ENCODE measurements around the gene ATP6V0B. TPM values are rescaled to one million over a fixed set of nuclear protein-coding genes. Genes with fewer than 3 reads are reported as not detected.

The ATP6V0B gene
- polyA plus RNA-seq, 1 experiment: 186 TPM

DNA sequence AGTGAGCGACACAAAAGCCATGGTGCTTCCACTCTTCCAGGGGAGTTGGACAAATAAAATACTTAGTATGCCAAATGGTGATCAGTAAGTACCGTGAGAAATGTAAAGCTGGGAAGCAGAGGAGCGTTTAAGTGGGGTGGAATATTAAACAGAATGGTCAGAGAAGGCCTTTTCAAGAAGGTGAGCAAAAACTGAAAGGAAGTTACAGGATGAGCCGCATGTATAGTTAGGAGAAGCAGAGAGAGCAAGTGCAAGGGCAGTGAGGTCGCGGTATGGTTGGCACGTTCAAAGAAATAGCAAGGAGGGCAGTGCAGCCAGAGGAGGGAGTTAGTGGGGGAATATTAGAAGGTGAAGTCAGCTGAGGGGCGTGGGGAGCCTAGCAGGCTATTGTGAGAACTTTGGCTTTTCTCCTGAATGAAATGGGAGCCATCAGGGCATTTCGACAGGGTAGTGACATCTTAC, 748 bp upstream of the ATP6V0B start:
- Histone ChIP-seq H3K36me3 (ENCODE audit: control insufficient read depth, insufficient read depth, low read length) (peaks cover 11% of the 10 kb centered on the region), H3K27me3 (ENCODE audit: control insufficient read depth, insufficient read depth, low read length) (no peaks in the 10 kb centered on the region), H3K4me3 (ENCODE audit: low read depth, low read length) (peak overlapping the region; percentile 93)
- TF ChIP-seq CTCF (IDR thresholded peaks at IDR 0.05; ENCODE audit: insufficient read depth, low read depth, low read length): no peak
- POLR2A ChIA-PET: no interaction called here
- no peak for DNase-seq (ENCODE audit: low read depth)
- CTCF ChIA-PET: interaction anchor here (2.0 to 2.7 kb wide), 2 partner anchors 39 to 74 kb away, joined by 7 to 8 read pairs; no protein-coding TSS in a partner anchor

GRCh38 chr1:43975249-43975961, 645 bp downstream of the ATP6V0B start:
- POLR2A ChIA-PET: interaction anchor here (0.5 to 1.4 kb wide), 2 partner anchors 17 to 325 kb away, joined by 3 read pairs; partner anchors contain the start of gene CCDC24
- DNase-seq (ENCODE audit: low read depth): no peak

DNA sequence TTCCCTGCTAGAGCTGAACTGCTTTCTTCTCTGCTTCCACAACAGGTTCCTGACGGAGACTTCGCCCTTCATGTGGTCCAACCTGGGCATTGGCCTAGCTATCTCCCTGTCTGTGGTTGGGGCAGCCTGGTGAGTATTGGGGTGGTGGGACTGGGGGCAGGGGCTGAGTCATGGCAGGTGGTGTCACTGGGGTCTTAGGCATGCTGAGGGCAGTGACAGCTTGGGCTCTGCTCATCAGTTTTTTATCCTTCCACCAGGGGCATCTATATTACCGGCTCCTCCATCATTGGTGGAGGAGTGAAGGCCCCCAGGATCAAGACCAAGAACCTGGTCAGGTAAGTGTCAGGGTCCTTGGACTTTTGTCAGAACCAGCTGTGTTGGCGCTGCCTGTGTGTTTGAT, 1.3 kb downstream of the ATP6V0B start:
- Histone ChIP-seq H3K36me3 (ENCODE audit: control insufficient read depth, insufficient read depth, low read length) (peaks cover 11% of the 10 kb centered on the region), H3K27me3 (ENCODE audit: control insufficient read depth, insufficient read depth, low read length) (no peaks in the 10 kb centered on the region), H3K4me3 (ENCODE audit: low read depth, low read length) (peak overlapping the region; percentile 93)
- POLR2A ChIA-PET: no interaction called here
- CTCF ChIA-PET: interaction anchor here (1.2 to 2.0 kb wide), 5 partner anchors 12 to 61 kb away, joined by 3 to 9 read pairs (median 7); no protein-coding TSS in a partner anchor
- no peak for TF ChIP-seq CTCF (IDR thresholded peaks at IDR 0.05; ENCODE audit: insufficient read depth, low read depth, low read length)
- DNase-seq (ENCODE audit: low read depth): no peak

More at GRCh38 chr1:43975249-43975961, 645 bp downstream of the ATP6V0B start:
- Histone ChIP-seq H3K27me3 (ENCODE audit: control insufficient read depth, insufficient read depth, low read length) (no peaks in the 10 kb centered on the region), H3K4me3 (ENCODE audit: low read depth, low read length) (peak overlapping the region; percentile 93), H3K36me3 (ENCODE audit: control insufficient read depth, insufficient read depth, low read length) (peaks cover 11% of the 10 kb centered on the region)
- no peak for TF ChIP-seq CTCF (IDR thresholded peaks at IDR 0.05; ENCODE audit: insufficient read depth, low read depth, low read length)
- CTCF ChIA-PET: interaction anchor here (0.9 to 2.0 kb wide), 5 partner anchors 11 to 61 kb away, joined by 3 to 9 read pairs (median 7); no protein-coding TSS in a partner anchor

GRCh38 chr1:43976890-43977289, 2.1 kb downstream of the ATP6V0B start:
- POLR2A ChIA-PET: no interaction called here

More at GRCh38 chr1:43976890-43977289, 2.1 kb downstream of the ATP6V0B start:
- TF ChIP-seq CTCF (IDR thresholded peaks at IDR 0.05; ENCODE audit: insufficient read depth, low read depth, low read length): no peak
- Histone ChIP-seq H3K36me3 (ENCODE audit: control insufficient read depth, insufficient read depth, low read length) (peaks cover 11% of the 10 kb centered on the region), H3K27me3 (ENCODE audit: control insufficient read depth, insufficient read depth, low read length) (no peaks in the 10 kb centered on the region), H3K4me3 (ENCODE audit: low read depth, low read length) (no peak overlapping the region)
- DNase-seq (ENCODE audit: low read depth): no peak
- CTCF ChIA-PET: interaction anchor here (1.0 to 1.3 kb wide), 2 partner anchors 43 to 60 kb away, joined by 3 to 4 read pairs; no protein-coding TSS in a partner anchor
